Spleen (tissue), 7 donors: ENCODE data around the gene ATE1.

ENCODE experiments used
- CTCF ChIP-seq, 11 experiments: fragments of 200-600 bp in 7 of 11; fragments of 450-650 bp in 4 of 11; sonication (generic) in 4 of 11; IDR thresholded peaks in 8 of 11; conservative IDR thresholded peaks in 3 of 11; 1 replicate in 7 of 11; 2 replicates in 4 of 11; pipeline versions ENCODE4 v1.4.0 to v1.8.0; 2016 to 2021; ENCODE audit warnings: antibody characterized with exemption in 11 of 11, inconsistent platforms in 4 of 11, mild to moderate bottlenecking in 1 of 11
- POLR2A ChIP-seq, 3 donors: fragments of 450-650 bp; IDR thresholded peaks; one replicate each; pipeline ENCODE4 v1.5.1; 2017; ENCODE audit warnings: antibody characterized with exemption in 3 of 3, mild to moderate bottlenecking in 1 of 3
- POLR2AphosphoS5 ChIP-seq, 3 donors: sonication (generic); formaldehyde crosslinking; IDR thresholded peaks; one replicate each; pipeline ENCODE4 v1.5.1; 2017; ENCODE audit warnings: antibody characterized with exemption in 3 of 3
- donor health status: DM: no; HTN: no; CAD: no; lungs with moderate emphysema.
- donor health status: DM: no; HTN: no; CAD: no.
- donor health status: DM: no; HTN: no; CAD: no.

GRCh38 chr10:121952226-121952625, 24.4 kb upstream of the ATE1 start:
- TF ChIP-seq POLR2AphosphoS5 (IDR thresholded peaks at IDR 0.05) (no peak), CTCF (IDR thresholded peaks at IDR 0.05 in 8 of 11, conservative IDR thresholded peaks at IDR 0.05 in 3 of 11) (no peak), POLR2A (IDR thresholded peaks at IDR 0.05) (no peak)
